BJ (cell line): ENCODE measurements around the gene UNC13D. TPM values are rescaled to one million over a fixed set of nuclear protein-coding genes. Genes with fewer than 3 reads are reported as not detected.

Experiments used
- CTCF ChIA-PET: fragments of 350-600 bp; formaldehyde crosslinking; extraction: SDS; loops from one replicate; lab custom pipeline; 2021; ENCODE audit warnings: antibody characterized with exemption, inconsistent platforms; lab: Yijun Ruan, JAX
- POLR2A ChIA-PET: fragments of 300-600 bp; sonication (Branson Sonifier 250); formaldehyde crosslinking; extraction: SDS; loops from one replicate; lab custom pipeline; 2021; ENCODE audit warnings: antibody characterized with exemption; lab: Charles Lee
- DNase-seq: peaks from one replicate; pipeline ENCODE4 v3.0.0-alpha.2; 2011; ENCODE audit warnings: low read depth
- H3K27me3 ChIP-seq: 2 replicates; pipeline ENCODE4 v1.6.0; 2011; ENCODE audit warnings: low read length; ENCODE audit not compliant: control insufficient read depth, insufficient read depth
- H3K36me3 ChIP-seq: 2 replicates; pipeline ENCODE4 v1.5.1; 2011; ENCODE audit warnings: low read length; ENCODE audit not compliant: control insufficient read depth, insufficient read depth
- H3K4me3 ChIP-seq: 2 replicates; pipeline ENCODE4 v1.5.1; 2011; ENCODE audit warnings: low read depth, mild to moderate bottlenecking, control low read depth, low read length
- polyA plus RNA-seq: library from polyadenylated mRNA; depleted of rRNA; stranded (reverse); fragments of >200 nt; gene quantifications from 2 replicates; pipeline ENCODE4 v1.2.3, GENCODE V29; 2011
- TF ChIP-seq, protein P1 (sequence below): IDR thresholded peaks from 2 replicates; pipeline ENCODE4 v1.5.1; 2011; ENCODE audit warnings: low read depth, mild to moderate bottlenecking, control low read depth, inconsistent platforms, low read length, moderate library complexity; ENCODE audit not compliant: insufficient read depth

The UNC13D gene
- polyA plus RNA-seq, 1 experiment: 0.40 TPM

DNA sequence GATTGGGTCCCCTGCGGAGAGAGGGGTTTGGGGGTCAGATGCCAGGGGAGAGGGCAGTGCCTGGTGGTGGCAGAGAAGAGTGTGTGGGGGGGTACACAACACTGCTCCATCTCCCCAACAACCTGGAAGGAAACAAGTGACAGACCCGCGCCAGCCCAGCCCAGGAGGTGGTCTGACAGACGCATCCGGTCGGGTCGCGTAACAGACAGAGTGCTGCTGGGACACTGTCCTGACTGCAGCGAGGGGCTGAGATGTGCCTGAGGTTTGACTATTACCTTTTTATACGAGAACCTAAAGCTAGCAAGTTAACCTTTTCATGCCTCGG lies 16.2 kb downstream of the UNC13D start:
- Histone ChIP-seq H3K4me3 (no peak overlapping the region), H3K36me3 (peaks cover 10% of the 10 kb centered on the region), H3K27me3 (no peaks in the 10 kb centered on the region)
- no peak for DNase-seq
- ChIA-PET CTCF (interaction anchor here (1.0 to 6.8 kb wide), 11 partner anchors 9 to 74 kb away, joined by 3 to 56 read pairs (median 8); partner anchors contain the start of genes GALK1, UNC13D and UNK), POLR2A (no interaction called here)
- TF ChIP-seq, protein P1, sequence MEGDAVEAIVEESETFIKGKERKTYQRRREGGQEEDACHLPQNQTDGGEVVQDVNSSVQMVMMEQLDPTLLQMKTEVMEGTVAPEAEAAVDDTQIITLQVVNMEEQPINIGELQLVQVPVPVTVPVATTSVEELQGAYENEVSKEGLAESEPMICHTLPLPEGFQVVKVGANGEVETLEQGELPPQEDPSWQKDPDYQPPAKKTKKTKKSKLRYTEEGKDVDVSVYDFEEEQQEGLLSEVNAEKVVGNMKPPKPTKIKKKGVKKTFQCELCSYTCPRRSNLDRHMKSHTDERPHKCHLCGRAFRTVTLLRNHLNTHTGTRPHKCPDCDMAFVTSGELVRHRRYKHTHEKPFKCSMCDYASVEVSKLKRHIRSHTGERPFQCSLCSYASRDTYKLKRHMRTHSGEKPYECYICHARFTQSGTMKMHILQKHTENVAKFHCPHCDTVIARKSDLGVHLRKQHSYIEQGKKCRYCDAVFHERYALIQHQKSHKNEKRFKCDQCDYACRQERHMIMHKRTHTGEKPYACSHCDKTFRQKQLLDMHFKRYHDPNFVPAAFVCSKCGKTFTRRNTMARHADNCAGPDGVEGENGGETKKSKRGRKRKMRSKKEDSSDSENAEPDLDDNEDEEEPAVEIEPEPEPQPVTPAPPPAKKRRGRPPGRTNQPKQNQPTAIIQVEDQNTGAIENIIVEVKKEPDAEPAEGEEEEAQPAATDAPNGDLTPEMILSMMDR: no peak

DNA sequence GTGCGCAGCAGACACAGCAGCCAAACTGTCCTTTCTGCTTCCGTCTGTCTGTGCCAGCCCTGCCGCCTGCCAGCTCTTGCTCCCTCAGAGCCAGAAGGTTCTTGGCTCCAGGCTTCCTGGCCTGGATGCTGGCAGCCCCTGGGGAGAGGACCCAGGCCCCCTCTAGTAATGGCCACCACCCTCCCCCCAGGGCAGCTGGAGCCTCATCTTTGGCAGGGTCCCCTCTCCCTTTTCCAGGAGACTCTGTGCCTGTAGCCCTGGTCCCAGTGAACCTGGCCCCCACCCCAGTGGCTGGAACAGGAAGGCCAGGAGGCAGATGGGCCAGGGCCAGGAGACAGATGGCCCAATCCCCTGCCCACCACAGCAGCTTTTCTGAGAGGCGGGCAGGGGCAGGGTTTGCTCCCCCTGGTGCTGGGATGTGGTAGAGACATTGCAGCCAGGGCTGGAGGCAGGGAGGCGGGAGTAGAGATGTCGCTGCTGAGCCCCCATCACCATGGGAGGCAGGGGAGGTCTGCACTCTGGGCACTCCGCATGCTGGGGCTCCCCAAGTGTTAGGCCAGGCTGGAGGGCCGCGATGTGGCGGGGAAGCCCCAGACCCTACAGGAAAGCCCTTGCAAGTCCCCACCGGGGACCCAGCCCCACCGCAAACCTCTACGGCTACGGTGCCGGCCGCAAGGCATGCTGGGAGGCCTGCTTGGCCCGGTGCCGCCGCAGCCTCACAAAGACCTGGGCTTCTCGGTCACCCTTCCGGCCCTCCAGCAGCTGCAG lies 16.7 kb downstream of the UNC13D start:
- Histone ChIP-seq H3K36me3 (peaks cover 14% of the 10 kb centered on the region), H3K27me3 (no peaks in the 10 kb centered on the region), H3K4me3 (no peak overlapping the region)
- DNase-seq: no peak
- ChIA-PET CTCF (interaction anchor here (0.6 to 6.8 kb wide), 22 partner anchors 9 to 141 kb away, joined by 3 to 56 read pairs (median 4); partner anchors contain the start of genes GALK1, UNC13D and UNK), POLR2A (no interaction called here)
- TF ChIP-seq, protein P1: peak; percentile 79

DNA sequence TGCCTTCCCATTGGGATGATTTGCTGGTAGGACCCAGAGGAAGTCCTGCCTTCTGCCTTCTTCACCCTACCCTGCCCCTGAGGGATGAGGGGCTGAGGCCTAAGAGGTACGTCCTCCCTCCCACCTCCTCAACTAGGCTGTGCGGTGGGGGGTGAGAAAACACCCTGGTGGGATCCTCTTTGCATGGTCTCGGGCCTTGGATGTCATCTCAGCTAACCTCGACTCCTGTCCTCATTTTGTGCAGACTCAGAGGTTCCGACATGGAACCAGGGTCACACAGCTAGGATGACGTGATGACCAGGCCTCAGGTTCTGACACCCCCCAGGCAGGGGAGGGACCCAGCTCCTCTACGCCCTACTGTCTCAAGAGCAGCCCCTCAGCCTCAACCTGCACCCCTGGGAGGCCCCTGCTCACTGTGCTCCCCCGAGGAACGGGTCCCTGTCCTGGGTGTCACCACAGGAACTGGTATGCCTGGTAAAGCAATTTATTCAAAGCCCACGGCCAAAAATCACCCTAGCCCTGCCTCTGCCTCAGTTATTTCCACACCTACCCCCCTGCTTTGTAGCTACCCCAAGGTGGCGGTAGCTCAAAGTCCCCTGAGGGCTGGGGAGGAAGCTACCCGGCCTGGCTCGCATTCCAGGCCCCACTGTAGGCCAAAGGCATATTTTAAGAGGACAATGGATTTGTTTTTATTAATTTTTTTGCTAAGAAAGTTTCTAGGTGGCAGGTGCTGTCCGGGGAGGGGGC lies 17.5 kb downstream of the UNC13D start:
- CTCF ChIA-PET: interaction anchor here (0.6 to 6.8 kb wide), 21 partner anchors 10 to 140 kb away, joined by 3 to 56 read pairs (median 4); partner anchors contain the start of genes GALK1, UNC13D and UNK
- DNase-seq: no peak
- Histone ChIP-seq H3K27me3 (no peaks in the 10 kb centered on the region), H3K4me3 (no peak overlapping the region), H3K36me3 (peaks cover 17% of the 10 kb centered on the region)
- TF ChIP-seq, protein P1: no peak
- POLR2A ChIA-PET: no interaction called here

DNA sequence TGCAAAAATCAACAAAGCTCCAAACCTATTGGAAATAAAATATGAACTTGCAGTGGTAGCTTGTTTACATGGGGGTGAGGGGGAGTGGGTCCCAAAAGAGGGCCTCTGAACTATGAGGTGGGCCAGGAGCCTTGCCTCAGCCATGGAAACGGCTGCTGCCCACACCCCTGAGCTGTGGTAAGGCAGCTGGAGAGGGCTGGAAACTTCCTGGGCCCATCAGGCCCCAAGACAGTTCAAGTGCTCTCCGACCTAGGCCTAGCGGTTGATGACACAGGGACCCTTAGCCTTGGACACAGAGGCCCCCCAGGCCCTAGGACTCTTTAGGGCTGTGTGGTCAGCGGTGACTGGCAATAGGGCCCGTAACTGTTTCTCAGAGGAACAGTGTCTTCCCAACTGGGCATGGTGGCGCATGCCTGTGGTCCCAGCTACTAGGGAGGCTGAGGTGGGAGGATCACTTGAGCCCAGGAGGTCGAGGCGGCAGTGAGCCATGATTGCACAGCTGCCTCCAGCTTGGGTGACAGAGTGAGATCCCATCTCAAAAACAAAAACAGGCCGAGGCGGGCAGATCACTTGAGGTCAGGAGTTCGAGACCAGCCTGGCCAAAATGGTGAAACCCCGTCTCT lies 18.3 kb downstream of the UNC13D start:
- Histone ChIP-seq H3K36me3 (peaks cover 20% of the 10 kb centered on the region), H3K4me3 (no peak overlapping the region), H3K27me3 (no peaks in the 10 kb centered on the region)
- TF ChIP-seq, protein P1: no peak
- no peak for DNase-seq
- ChIA-PET POLR2A (no interaction called here), CTCF (interaction anchor here (1.3 to 6.8 kb wide), 4 partner anchors 9 to 72 kb away, joined by 4 to 56 read pairs (median 12); no protein-coding TSS in a partner anchor)

DNA sequence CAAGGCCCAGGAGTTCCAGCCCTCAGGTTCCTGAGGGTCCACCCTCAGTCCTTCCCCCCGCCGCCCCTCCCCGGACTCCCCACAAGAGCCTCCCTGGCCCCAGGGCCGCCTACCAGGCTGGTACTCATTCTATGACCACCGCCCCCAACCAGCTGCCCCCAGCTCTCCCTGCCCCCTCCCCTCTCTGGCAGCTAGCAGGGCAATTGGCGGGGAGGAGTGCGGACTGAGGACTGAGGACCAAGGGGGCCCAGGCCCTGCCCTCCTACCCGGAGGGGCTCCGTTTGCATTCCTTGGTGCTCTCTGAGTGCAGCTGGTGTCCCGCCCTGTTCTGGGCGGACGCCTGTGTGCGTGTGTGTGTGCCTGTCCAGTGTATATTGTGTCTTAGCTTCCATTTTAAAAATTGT lies 19.1 kb downstream of the UNC13D start:
- DNase-seq: no peak
- POLR2A ChIA-PET: no interaction called here
- Histone ChIP-seq H3K4me3 (no peak overlapping the region), H3K36me3 (peaks cover 25% of the 10 kb centered on the region), H3K27me3 (no peaks in the 10 kb centered on the region)
- TF ChIP-seq, protein P1: no peak
- CTCF ChIA-PET: interaction anchor here (1.3 to 6.8 kb wide), 3 partner anchors 9 to 71 kb away, joined by 4 to 56 read pairs (median 12); no protein-coding TSS in a partner anchor
